H1 (cell line): ENCODE data around the gene PFKP. TPM values are rescaled to one million over a fixed set of nuclear protein-coding genes. Genes with fewer than 3 reads are reported as not detected.

ENCODE experiments used
- KDM1A ChIP-seq: fragments of 200-600, 300-600 bp; sonication (generic); IDR thresholded peaks from 2 replicates; pipeline ENCODE4 v1.7.1; 2016; ENCODE audit warnings: mild to moderate bottlenecking, low read length, borderline replicate concordance
- SUZ12 ChIP-seq: fragments of 200-600 bp; sonication (generic); IDR thresholded peaks from 2 replicates; pipeline ENCODE4 v1.6.1; 2012; ENCODE audit warnings: mild to moderate bottlenecking, inconsistent platforms, low read length, moderate library complexity, mixed read lengths
- TAF1 ChIP-seq: IDR thresholded peaks from 2 replicates; pipeline ENCODE4 v1.6.1; 2011; ENCODE audit warnings: mild to moderate bottlenecking, low read depth, low read length
- polyA plus RNA-seq, 7 experiments: library from polyadenylated mRNA; depleted of rRNA in 3 of 7; stranded (reverse) in 5 of 7; unstranded in 2 of 7; fragments of >200 nt in 5 of 7; fragments of 200-250 nt in 2 of 7; gene quantifications; 1 replicate in 5 of 7; 2 replicates in 1 of 7; 4 replicates in 1 of 7; pipeline versions ENCODE4 v1.2.1 to v1.2.3, GENCODE V29; 2011 to 2013; ENCODE audit warnings: missing spikeins in 2 of 7, mixed read lengths in 2 of 7
- total RNA-seq: library from RNA; stranded (reverse); fragmentation: NEBNext Ultra II Directional; extraction: Animal tissue kit (Norgen Biotek cat#: 25700); gene quantifications from 2 replicates; pipeline ENCODE4 v1.2.1, GENCODE V29; 2021
- TF ChIP-seq, protein P1 (sequence below): fragments of 300-600 bp; sonication (generic); IDR thresholded peaks from 2 replicates; pipeline ENCODE4 v1.7.1; 2012; ENCODE audit warnings: low read length, moderate library complexity, mild to moderate bottlenecking, inconsistent platforms; ENCODE audit not compliant: insufficient replicate concordance
- TF ChIP-seq, protein P2 (sequence below): IDR thresholded peaks from 2 replicates; pipeline ENCODE4 v1.6.1; 2012; ENCODE audit warnings: low read length, inconsistent platforms

The PFKP gene
- total and polyA plus RNA-seq, 2 of the 8 experiments (the other 6 are each of a cell fraction or from before 2014, with no cell fraction given), result 51.2 to 128 TPM

DNA sequence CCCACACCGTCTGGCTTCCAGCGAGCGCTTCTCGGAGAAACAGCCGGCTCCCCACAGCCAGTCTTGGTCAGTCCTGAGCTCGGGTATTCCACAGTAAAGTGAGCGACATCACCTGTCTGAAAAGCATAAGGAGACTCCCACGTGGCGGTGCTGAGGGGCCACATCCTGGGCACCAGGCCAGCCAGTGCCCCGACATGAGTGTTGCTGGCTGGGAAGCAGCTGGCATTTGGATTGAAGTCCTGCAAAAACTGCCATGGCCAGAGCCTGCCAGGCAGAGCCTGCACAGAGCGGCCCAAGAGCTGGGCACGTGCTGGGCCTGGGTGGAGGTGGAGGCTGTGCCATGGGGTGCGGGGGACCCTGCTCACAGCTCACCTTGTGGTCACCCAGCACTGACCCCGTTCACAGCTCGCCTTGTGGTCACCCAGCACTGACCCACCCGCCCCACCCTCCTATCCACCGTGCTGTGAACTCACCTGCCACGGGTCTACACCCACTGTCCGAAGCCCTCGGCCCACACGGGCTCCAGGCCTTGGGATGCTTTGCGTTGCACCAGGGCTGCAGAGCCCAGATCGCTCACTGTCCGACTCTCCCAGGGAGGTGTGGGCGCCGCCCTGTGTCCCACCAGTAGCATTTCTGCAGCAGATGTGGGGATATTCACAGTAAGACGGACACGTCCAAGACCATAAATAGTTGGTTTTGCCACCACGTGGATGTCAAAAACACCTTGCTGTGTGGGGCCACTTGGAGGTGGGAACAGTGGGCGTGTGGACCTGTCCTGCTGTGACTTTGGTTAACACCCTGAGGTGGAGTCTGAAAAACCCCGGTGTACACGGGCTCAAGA lies 56.4 kb downstream of the PFKP start (continued):
- TF ChIP-seq, protein P1, sequence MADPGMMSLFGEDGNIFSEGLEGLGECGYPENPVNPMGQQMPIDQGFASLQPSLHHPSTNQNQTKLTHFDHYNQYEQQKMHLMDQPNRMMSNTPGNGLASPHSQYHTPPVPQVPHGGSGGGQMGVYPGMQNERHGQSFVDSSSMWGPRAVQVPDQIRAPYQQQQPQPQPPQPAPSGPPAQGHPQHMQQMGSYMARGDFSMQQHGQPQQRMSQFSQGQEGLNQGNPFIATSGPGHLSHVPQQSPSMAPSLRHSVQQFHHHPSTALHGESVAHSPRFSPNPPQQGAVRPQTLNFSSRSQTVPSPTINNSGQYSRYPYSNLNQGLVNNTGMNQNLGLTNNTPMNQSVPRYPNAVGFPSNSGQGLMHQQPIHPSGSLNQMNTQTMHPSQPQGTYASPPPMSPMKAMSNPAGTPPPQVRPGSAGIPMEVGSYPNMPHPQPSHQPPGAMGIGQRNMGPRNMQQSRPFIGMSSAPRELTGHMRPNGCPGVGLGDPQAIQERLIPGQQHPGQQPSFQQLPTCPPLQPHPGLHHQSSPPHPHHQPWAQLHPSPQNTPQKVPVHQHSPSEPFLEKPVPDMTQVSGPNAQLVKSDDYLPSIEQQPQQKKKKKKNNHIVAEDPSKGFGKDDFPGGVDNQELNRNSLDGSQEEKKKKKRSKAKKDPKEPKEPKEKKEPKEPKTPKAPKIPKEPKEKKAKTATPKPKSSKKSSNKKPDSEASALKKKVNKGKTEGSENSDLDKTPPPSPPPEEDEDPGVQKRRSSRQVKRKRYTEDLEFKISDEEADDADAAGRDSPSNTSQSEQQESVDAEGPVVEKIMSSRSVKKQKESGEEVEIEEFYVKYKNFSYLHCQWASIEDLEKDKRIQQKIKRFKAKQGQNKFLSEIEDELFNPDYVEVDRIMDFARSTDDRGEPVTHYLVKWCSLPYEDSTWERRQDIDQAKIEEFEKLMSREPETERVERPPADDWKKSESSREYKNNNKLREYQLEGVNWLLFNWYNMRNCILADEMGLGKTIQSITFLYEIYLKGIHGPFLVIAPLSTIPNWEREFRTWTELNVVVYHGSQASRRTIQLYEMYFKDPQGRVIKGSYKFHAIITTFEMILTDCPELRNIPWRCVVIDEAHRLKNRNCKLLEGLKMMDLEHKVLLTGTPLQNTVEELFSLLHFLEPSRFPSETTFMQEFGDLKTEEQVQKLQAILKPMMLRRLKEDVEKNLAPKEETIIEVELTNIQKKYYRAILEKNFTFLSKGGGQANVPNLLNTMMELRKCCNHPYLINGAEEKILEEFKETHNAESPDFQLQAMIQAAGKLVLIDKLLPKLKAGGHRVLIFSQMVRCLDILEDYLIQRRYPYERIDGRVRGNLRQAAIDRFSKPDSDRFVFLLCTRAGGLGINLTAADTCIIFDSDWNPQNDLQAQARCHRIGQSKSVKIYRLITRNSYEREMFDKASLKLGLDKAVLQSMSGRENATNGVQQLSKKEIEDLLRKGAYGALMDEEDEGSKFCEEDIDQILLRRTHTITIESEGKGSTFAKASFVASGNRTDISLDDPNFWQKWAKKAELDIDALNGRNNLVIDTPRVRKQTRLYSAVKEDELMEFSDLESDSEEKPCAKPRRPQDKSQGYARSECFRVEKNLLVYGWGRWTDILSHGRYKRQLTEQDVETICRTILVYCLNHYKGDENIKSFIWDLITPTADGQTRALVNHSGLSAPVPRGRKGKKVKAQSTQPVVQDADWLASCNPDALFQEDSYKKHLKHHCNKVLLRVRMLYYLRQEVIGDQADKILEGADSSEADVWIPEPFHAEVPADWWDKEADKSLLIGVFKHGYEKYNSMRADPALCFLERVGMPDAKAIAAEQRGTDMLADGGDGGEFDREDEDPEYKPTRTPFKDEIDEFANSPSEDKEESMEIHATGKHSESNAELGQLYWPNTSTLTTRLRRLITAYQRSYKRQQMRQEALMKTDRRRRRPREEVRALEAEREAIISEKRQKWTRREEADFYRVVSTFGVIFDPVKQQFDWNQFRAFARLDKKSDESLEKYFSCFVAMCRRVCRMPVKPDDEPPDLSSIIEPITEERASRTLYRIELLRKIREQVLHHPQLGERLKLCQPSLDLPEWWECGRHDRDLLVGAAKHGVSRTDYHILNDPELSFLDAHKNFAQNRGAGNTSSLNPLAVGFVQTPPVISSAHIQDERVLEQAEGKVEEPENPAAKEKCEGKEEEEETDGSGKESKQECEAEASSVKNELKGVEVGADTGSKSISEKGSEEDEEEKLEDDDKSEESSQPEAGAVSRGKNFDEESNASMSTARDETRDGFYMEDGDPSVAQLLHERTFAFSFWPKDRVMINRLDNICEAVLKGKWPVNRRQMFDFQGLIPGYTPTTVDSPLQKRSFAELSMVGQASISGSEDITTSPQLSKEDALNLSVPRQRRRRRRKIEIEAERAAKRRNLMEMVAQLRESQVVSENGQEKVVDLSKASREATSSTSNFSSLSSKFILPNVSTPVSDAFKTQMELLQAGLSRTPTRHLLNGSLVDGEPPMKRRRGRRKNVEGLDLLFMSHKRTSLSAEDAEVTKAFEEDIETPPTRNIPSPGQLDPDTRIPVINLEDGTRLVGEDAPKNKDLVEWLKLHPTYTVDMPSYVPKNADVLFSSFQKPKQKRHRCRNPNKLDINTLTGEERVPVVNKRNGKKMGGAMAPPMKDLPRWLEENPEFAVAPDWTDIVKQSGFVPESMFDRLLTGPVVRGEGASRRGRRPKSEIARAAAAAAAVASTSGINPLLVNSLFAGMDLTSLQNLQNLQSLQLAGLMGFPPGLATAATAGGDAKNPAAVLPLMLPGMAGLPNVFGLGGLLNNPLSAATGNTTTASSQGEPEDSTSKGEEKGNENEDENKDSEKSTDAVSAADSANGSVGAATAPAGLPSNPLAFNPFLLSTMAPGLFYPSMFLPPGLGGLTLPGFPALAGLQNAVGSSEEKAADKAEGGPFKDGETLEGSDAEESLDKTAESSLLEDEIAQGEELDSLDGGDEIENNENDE, result no peak
- TF ChIP-seq TAF1 (no peak), KDM1A (no peak), SUZ12 (no peak)
- TF ChIP-seq, protein P2, sequence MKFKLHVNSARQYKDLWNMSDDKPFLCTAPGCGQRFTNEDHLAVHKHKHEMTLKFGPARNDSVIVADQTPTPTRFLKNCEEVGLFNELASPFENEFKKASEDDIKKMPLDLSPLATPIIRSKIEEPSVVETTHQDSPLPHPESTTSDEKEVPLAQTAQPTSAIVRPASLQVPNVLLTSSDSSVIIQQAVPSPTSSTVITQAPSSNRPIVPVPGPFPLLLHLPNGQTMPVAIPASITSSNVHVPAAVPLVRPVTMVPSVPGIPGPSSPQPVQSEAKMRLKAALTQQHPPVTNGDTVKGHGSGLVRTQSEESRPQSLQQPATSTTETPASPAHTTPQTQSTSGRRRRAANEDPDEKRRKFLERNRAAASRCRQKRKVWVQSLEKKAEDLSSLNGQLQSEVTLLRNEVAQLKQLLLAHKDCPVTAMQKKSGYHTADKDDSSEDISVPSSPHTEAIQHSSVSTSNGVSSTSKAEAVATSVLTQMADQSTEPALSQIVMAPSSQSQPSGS, result no peak
